Activated CD4-positive, alpha-beta T cell treated with anti-CD3 and anti-CD28 coated beads for 36 hours (primary cell): ENCODE results near the gene HDAC11. TPM values are rescaled to one million over a fixed set of nuclear protein-coding genes. Genes with fewer than 3 reads are reported as not detected.

Experiments used
- total RNA-seq, 2 experiments: library from RNA; stranded (reverse); gene quantifications; one replicate each; pipeline ENCODE4 v1.2.3, GENCODE V29; 2021

HDAC11 gene
- total RNA-seq, 2 experiments from 2014 or later: 3.4 to 4.1 TPM

Other genes starting within 250 kb of the HDAC11 start
- 100 to 1,000 TPM; 117 to 123 TPM for gene NUP210, start 60.0 kb upstream of the HDAC11 start, total RNA-seq
- under 1 TPM in 1 of 2 experiments, not detected in 1; 0.05 TPM for gene FBLN2, start 68.8 kb downstream of the HDAC11 start, total RNA-seq